HG02678 (cell line): ENCODE results near the gene CDYL.

ENCODE experiments used
- ATAC-seq: cut with Tn5 transposase; IDR thresholded peaks from one replicate; pipeline ENCODE4 v1.9.1; 2021; ENCODE audit warnings: mild to moderate bottlenecking, moderate library complexity; ENCODE audit not compliant: unreplicated experiment

CDYL gene

DNA sequence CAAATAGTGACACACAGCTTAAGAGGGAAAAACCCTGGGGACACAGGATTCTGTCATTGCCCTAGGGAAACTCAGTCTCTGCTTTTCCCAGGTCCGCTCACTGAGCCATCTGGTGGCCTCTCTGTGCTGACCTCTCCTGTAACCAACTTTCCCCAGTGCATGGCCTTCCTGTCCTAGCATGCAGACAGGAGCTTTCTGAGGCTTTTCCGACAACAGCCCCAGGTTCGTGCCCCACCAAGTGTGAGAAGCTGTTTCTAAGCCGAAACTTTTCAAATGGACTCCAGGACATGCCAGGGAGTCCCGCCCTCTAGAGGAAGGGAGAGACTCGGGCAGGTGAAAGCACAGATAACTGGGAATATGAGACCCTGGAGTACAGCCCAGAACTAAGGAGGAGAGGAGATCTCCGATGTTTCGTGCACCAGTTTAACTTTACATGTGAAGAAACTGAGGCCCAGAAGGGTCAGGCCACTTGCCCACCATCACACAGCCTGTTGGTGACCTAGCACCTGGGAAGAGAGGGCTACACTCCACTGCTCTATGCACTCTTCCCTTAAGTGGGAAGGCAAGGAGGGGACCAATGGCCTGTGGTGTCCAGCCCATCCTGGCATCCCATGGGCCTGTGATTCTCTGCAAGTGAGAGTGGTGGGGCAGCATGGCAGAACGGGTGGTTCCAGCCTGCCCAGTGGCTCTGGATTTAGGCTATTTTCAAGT is 181.5 kb downstream of the CDYL start:
- ATAC-seq: no peak

DNA sequence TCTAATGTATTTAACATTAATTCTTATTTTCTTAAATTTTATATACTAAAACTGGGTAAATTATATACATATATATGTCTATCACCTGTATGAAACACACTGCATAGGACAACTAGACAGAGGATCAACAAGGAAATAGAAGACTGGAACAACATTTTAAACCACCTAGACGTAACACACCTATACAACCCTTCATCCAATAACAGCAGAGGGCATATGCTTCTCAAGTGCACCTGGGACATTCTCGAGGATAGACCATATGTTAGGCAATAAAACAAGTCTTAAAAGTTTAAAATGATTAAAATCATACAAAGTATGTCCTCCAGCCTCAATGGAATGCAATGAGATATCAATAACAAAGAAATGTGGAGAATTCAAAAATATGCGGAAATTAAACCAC is 182.4 kb downstream of the CDYL start:
- no peak for ATAC-seq

DNA sequence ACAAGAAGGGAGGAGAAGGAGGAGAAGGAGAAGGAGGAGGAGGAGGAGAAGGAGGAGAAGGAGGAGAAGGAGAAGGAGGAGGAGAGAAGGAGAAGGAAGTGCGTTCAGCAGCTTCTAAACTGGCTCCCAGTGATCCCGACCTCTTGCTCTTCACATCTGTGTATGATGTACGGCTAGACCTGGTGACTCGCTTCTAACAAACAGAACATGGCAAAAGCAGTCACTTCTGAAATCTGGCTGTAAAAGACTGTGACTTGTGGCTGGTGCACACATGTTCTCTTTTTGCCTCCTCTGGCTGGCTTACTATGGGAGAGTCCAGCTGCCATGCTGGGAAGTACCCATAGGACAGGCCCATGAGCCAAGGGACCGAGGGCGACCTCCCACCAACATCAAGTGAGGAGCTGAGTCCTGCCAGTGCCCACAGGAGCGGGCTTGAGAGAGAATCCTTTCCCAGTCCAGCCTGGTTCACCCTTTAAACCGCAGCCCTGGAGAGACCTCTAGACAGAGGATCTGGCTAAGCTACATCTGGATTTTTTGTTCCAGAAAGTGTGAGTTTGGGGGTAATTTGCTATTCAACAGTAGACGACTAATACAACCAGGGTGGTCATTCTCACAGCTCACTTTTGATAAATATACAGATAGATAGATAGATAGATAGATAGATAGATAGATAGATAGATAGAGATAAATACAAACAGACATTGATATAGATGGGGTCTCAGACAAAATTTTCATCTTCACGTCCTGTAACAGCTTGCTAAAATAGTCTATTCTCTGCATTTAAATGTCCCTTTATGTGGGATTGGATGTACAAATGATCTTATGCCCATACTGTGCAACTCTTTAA is 185.3 kb downstream of the CDYL start:
- no peak for ATAC-seq

DNA sequence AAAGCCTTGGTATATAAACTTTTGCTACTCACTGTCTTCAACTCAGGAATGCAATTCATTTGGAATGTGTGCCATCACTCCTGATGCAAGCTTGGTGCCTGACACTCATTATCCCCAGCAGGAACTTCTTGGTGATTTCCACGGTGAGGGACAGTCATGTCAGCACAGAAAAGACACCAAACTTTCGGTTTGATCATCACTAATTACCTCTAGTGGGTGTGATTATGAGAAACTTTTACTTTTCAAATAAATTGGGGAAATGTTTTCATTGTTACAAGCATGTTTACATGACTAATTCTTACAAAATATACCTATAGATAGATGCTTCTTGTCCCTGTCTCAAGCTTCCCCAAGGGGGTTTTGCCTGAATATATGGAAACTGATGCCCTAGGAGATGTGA is 186.7 kb downstream of the CDYL start:
- no peak for ATAC-seq

DNA sequence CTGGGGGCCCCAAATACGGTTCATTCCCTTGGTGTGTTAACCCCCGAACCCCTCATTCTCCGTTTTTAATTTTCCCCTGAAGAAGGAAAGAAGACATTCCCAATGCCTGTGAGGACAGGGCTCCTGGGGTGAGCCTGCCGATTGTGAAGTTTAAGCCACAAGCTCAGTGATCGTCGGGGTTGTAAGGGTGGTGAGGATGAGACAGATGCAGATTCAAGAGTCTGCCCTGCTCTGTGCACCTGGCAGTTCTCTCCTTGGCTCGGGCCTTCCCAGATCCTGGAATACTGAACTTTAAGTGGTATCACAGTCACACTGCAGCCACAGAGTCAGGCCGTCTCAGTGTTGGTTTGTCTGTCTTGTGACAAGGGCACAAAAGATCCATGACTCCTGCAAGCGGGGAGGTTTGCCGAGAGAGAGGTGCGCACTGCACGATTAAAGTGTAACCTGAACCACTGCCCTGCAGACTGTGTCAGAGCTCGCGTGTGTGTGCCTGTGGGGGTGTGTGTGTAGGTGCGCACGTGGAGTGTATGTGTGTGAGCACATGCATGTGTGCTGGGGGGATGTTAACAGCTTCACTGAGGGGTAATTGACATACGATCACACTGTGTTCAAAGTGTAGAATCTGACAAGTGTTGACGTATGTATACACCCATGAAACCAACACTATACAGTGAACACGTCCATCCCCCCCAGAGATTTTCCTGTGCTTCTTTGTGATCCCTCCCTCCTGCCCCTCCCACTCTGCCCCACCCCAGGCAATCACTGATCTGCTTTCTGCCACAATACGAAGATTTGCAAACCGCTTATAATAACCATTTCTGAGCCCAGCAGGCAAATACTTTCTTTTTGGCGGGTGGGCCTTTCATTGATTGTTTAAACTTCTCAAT is 188.7 kb downstream of the CDYL start:
- ATAC-seq: no peak

DNA sequence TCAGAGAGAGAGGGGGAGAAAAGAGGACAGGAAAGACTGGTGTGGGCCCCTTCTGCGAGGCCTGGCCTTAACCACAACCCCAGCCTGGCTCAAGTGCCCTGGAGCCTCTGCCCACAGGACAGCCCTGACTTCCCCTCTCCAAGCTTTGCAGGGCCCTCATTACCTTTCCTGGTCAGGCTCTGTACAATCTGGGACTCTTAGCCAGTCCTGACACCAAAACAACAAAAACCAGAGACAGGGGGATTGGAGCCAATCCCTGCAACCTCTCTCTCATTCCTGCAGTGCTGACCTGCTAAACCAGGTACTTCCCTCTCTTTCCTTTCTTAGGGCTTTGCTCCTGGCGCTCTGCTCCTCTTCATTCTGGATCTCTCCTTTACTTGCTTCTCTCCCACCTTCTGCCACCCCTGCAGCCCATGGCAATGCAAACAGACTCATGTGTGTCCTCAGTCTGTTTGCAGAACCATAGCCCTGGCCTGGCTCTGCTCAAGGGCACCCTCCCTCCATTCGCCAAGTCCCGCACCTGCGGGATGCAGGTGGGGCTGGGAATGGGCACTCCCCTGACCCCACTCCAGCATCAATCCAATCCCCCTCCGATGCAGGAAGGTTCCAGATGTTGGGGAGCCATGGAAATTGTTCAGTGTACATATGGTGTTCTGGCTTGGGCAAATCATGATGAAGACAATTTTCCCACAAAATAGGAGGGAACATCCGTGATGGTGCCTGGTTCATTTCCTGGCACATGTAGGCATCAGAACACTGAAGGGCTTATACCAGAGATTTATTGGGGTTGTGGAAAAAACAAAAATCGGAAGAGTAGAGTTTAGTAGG is 189.6 kb downstream of the CDYL start:
- ATAC-seq: no peak

DNA sequence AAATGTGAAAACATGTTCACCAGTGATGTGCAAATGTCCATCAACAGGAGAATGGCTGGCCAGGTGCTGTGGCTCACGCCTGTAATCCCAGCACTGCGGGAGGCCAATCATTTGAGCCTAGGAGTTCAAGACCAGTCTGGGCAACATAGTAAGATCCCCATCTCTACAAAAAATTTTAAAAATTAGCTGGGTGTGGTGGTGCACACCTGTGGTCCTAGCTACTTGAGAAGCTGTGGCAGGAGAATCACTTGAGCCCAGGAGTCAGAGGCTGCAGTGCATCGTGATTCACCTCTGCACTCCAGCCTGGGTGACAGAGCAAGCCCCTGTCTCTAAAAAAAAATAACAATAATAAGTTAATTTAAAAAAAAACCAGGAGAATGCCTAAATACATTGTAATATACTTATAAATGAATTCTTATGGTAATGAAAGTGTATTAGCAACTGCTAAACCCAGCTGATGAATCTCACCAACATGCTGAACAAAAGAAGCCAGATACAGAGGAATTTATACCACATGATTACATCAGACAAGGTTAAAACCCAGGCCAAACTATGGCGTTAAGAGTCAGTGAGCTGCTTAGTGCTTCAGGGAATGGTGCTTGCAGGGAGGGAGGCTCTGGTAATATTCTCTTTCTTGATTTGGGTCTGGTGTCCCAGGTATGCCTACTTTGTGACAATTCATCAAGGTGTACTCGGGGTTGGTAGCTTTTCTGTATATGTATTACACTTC is 191.3 kb downstream of the CDYL start:
- no peak for ATAC-seq

DNA sequence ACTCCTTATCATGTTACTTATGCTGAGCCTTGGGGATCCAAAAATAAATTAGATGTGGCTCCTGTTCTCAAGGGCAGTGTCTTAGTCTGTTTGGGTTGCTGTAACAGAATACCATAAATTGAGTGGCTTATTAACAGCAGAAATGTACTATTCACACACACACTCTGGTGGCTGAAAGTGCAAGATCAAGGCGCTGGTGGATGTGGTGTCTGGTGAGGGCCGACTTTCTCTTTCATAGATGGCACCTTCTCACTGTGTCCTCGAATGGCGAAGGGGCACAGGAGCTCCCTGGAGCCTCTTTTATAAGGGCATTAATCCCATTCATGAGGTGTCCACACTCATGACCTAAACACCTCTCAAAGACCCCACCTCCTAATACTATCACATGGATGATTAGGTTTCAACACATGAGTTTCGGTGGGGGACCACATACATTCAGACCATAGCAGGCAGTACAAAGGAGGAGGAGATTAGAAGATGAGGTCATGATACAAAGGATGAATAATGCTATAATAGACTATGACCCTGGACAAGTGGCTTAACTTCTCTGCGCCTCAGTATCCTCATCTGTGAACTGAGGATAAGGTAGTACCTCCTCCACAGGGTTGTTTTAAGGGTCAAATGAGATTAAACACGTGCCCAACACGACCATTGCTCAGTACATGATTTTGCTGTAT is 193.5 kb downstream of the CDYL start:
- no peak for ATAC-seq

DNA sequence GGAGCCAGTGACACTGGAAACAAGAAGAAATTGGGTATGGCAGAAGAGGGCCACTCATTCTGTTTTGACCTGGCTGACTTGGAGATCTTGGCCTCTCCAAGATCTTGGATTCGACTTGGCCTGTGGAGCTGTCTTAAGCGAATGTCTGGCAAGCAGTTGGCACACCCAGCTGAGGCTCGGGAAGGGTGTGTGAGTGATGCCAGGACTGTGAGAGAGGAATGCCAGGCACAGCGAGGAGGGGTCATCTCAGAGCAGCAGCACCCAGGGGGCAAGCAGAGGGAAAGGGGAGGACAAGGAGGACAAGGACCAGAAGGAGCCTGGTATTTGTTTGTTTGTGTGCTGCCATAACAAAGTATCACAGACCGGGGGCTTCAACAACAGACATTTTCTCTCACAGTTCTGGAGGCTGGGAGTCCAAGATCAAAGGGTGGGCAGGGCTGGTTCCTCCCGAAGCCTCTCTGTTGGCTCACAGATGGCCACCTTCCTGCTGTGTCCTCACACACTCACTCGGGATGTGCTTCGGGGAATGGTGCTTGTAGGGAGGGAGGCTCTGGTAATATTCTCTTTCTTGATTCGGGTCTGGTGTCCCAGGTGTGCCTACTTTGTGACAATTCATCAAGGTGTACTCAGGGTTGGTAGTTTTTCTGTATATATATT is 194.7 kb downstream of the CDYL start:
- no peak for ATAC-seq

DNA sequence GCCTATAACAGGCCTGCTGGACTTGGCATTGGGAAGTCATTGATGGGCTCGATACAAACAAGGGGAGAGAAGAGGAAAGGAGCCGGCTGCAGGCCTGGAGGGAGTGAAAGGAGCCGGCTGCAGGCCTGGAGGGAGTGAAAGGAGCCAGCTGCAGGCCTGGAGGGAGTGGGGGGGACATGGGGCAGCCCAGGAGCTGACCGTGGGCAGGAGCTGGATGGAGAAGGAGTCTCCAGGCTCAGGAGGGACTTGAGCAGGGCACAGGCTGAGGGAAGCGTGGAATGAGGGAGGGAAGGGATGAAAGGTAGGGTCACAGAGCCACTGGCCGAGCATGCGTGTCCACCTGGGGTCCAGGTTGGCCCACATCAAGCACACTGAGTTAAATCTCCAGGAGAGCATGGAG is 195.6 kb downstream of the CDYL start:
- ATAC-seq: no peak

DNA sequence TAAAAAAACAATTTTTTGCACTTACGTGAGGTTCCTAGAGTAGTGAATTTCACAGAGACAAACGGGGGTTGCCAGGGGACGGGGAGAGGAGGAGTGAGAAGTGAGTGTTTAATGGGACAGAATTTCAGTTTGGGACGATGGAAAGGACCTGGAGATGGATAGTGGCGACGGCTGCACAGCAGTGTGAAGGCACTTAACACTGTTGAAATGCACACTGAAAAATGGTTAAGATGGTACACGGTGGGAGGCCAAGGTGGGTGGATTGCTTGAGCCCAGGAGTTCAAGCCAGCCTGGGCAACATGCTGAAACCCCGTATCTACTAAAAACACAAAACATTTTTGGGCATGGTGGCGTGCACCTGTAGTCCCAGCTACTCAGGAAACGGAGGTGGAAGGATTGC is 196.2 kb downstream of the CDYL start:
- no peak for ATAC-seq

DNA sequence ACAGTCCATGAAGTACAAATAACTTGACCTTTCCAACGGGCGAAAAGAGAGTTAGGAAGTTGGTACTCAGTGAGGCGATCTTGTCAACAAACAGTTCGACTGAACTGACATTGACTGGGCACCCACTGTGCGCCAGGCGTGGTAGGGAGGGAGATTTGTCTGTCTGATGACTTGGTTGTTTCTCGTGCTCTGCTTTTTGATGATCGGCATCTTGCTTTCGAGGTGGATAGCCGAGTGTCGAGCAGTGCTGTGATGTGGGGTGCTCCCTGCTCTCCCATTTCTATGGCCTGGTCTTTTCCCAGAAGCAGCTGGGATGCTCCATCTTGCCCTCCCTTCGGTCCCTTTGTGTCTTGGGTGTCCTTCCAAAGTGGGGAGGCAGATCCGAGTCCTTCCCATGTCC is 197.2 kb downstream of the CDYL start:
- ATAC-seq: no peak

DNA sequence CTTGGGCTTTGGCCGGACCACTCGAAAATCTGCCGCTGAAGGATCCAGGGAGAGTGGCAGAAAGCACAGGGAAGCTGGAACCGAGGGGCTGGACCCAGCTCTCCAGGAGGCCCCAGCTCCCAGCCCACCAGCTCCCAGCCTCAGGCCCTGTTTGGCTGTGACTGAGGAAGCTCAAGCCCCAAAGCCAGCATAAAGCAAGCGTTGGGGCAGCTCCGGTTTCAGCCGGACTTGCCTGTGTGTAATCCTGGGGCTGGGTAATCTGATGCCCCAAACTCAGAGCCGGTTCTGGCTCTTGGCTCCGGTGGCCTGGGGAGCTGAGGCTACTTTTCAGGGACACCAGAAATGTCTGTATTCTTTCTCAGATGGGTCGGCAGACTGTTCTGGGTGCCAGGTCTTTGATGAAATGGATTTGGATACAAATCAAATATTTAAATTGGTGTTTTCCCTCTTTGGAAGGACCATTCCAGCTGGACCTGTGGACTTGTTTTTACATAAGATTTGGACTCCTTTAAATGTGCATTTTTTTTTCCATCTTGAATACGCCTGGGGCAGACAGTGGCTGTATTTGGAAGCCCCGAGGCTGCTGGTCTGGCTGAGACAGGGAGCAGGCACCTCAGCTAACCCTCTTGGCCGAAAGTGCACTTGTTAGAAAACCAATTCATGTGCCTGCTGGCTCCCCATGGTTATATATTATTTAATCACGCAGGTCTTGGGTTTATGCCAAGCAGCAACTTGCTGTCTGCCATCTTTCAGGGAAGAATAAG is 198.0 kb downstream of the CDYL start:
- no peak for ATAC-seq

DNA sequence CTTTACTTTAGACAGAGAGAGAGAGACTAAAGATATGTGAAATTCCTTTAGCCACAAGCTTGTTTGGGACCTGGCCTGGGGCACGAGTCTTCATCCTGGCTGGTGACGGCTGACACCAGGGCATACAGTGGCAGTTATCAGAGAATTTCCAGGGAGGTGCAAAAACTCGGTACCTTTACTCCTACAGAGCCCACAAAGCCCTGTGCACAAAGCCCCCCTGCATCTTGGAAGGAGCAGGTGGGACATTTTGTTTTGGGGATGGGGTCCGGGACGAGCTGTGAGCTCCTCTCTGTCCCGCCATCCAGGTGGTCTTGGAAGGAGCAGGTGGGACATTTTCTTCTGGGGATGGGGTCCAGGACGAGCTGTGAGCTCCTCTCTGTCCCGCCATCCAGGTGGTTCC is 198.8 kb downstream of the CDYL start:
- ATAC-seq: no peak

DNA sequence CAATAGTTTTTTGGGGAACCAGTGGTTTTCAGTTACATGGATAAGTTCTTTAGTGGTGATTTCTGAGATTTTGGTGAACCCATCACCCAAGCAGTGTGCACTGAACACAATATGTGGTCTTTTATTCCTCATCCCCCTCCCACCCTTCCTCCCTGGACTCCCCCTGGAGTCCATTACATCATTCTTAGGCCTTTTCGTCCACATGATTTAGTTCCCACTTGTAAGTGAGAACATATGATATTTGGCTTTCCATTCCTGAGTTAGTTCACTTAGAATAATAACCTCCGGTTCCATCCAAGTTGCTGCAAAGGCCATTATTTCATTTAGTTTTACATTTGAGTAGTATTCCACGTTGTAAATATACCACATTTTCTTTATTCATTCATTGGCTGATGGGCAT is 199.3 kb downstream of the CDYL start:
- ATAC-seq: no peak

DNA sequence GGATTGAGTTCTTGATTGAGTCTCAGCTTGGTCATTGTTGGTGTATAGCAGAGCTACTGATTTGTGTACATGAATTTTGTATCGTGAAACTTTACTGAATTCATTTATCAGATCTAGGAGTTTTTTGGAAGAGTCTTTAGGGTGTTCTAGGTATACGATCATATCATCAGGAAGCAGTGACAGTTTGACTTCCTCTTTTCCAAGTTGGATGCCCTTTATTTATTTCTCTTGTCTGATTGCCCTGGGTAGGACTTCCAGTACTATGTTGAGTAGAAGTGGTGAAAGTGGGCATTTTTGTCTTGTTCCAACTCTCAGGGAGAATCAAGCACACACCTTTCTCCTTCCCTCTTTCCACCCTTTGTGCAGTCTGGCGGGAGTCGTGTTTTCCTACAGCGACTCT is 201.3 kb downstream of the CDYL start:
- ATAC-seq: no peak

DNA sequence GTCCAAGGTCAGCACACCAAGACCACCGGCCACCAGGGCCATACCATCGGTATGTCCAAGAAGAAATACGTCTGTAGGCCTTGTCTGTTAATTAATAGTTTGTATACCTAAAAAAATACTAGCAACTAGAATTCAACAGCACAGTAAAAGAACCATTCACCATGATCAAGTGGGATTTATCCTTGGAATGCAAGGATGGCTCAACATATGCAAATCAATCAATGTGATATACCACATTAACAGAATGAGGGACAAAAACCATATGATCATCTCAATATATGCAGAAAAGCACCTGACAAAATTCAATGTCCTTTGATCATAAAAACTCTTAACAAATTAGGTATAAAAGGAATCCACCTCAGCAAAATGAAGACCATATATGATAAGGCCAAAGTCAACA is 203.2 kb downstream of the CDYL start:
- no peak for ATAC-seq

DNA sequence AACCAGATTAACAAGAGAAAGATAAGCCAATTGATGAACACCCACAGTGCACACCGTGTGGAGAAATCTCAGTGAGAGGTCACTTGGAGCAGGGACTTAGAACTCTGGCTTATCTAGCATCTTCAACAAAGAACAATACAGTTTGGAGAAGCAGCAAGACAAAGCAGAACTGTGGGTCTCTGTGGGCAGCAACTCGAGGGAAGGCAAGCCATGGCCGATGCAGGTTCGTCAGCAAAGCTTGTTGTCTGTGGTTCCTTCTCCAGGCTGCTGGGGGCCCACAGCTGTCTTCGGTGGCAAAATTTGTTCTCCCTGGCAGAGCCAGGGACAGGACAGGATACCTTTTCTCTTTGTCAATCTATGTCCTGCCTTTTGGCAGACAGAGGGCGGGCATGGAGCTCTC is 205.6 kb downstream of the CDYL start:
- ATAC-seq: no peak
